ENCODE results near the gene PLEKHH1. TPM values are rescaled to one million over a fixed set of nuclear protein-coding genes. Genes with fewer than 3 reads are reported as not detected.
A peak's percentile ranks its signal among the peaks of the same experiment; 100 is the strongest.

The PLEKHH1 gene
- 10 to 100 TPM; 32.7 to 54.7 TPM for total RNA-seq

DNA sequence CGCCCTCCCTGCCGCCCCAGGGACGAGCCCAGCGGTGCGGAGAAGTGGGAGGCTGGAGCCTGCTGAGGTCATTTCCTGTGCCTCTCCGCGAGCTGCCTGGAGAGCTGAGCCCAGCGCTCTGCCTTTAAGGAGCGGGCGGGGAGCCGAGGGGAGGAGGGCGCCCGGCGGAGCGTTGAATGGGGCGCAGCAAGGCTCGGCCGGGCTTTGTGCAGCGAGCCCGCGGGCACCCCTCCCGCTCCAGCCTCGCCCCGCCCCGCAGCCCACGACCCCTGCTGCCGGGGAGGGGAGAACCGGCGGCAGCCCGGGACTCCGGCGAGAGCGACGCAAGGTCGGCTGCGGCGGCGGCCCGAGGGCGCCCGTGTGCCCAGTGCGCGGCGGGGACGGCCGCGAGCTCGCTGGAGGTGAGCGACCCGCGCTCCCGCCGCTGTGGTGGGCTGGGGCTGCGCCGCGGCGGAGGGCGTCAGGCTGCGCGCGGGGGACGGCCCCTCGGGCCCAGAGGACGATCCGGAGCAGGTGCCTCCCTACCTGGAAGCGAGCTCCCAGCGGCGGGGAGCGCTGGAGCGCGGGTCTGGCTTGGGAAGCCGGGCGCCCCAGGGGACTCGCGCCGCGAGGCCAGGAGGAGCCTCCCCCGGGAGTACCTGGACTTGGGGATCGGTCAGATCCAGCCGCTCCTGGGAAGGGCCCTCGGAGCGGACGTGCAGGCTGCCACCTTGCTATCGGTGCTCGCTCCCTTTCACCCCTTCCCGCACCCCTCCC, at the start of gene PLEKHH1:
Gene PLEKHH1, plus strand, starts transcription at position 293 of the 756 bp plus-strand sequence. CDS start 8,578 bp downstream, outside the sequence.
- WGBS, 2 donors, result 0 to 7% methylated on average over 3 to 51 of the region's 86 CpGs
- H3K27me3 ChIP-seq, result no peaks in the 10 kb centered on the region
- TF ChIP-seq POLR2A (IDR thresholded peaks at IDR 0.05), result peak; percentile 63 to 91 (median 90)
- TF ChIP-seq, protein P1, sequence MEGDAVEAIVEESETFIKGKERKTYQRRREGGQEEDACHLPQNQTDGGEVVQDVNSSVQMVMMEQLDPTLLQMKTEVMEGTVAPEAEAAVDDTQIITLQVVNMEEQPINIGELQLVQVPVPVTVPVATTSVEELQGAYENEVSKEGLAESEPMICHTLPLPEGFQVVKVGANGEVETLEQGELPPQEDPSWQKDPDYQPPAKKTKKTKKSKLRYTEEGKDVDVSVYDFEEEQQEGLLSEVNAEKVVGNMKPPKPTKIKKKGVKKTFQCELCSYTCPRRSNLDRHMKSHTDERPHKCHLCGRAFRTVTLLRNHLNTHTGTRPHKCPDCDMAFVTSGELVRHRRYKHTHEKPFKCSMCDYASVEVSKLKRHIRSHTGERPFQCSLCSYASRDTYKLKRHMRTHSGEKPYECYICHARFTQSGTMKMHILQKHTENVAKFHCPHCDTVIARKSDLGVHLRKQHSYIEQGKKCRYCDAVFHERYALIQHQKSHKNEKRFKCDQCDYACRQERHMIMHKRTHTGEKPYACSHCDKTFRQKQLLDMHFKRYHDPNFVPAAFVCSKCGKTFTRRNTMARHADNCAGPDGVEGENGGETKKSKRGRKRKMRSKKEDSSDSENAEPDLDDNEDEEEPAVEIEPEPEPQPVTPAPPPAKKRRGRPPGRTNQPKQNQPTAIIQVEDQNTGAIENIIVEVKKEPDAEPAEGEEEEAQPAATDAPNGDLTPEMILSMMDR (IDR thresholded peaks at IDR 0.05), result peak in 1 of 7 experiments; percentile 20
- intact Hi-C loops (cut with DNase I), result loop anchor here (5.0 kb wide), 1 partner anchor 39 kb away; no protein-coding TSS in a partner anchor
- ATAC-seq, result peak; percentile 97
- H3K9me3 ChIP-seq, result no peaks in the 10 kb centered on the region
- no peaks in the 10 kb centered on the region for H3K36me3 ChIP-seq (replicated peaks in 1 of 2; ENCODE audit: insufficient read depth in 1 of 2, low read depth in 2 of 2)
- peak within 1 kb of the TSS; percentile 91 to 98 (median 94) for H3K27ac ChIP-seq
- DNase-seq, result peak; percentile 88 to 92 (median 92)
- peak within 1 kb of the TSS; percentile 26 to 42 for H3K4me3 ChIP-seq
- peaks cover 28% of the 10 kb centered on the region for H3K4me1 ChIP-seq

DNA sequence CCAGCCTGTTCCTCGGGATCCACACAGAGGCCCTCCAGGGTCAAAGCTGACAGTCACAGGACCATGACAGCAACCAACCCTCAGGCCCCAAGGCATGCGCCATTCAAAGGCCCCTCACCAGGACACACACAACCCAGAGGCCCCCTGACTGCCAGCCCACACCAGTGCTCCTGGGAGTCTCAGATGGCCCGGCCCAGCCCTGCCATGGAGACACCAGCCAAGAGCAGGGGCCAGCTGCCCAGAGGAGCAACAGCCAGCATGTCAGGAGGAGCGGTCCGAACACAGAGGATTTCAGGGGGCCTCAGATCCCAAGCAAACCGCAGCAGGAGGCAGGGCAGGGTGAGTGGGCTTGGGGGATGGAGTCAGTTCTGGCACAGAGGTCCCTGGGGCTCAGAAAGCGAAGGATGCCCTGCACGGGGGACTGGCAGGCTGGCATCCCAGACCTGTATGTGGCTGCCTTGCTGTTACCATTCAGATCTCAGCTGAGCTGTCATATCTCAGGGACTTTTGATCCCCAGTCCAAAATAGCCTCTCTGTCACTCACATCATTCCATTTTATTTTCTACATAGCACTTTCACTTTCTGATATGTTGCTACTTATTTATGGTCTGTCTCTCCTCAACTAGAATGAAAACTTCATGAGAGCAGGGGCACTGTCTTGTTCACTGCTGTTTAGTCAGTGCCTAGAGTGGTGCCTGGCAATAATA, 49.4 kb upstream of the PLEKHH1 start:
- WGBS, 2 donors, result 76 to 89% methylated on average over 4 to 8 of the region's 8 CpGs
- no peak overlapping the region for H3K27ac ChIP-seq
- ATAC-seq (no peak), DNase-seq (no peak)
- H3K4me1 ChIP-seq, result no peaks in the 10 kb centered on the region
- H3K9me3 ChIP-seq, result no peaks in the 10 kb centered on the region
- no peak for TF ChIP-seq POLR2A (IDR thresholded peaks at IDR 0.05)
- TF ChIP-seq, protein P1 (IDR thresholded peaks at IDR 0.05), result no peak
- no peaks in the 10 kb centered on the region for H3K36me3 ChIP-seq (replicated peaks in 1 of 2; ENCODE audit: insufficient read depth in 1 of 2, low read depth in 2 of 2)
- no peak overlapping the region for H3K4me3 ChIP-seq
- no peaks in the 10 kb centered on the region for H3K27me3 ChIP-seq
- intact Hi-C loops (cut with DNase I), result no loop called here

DNA sequence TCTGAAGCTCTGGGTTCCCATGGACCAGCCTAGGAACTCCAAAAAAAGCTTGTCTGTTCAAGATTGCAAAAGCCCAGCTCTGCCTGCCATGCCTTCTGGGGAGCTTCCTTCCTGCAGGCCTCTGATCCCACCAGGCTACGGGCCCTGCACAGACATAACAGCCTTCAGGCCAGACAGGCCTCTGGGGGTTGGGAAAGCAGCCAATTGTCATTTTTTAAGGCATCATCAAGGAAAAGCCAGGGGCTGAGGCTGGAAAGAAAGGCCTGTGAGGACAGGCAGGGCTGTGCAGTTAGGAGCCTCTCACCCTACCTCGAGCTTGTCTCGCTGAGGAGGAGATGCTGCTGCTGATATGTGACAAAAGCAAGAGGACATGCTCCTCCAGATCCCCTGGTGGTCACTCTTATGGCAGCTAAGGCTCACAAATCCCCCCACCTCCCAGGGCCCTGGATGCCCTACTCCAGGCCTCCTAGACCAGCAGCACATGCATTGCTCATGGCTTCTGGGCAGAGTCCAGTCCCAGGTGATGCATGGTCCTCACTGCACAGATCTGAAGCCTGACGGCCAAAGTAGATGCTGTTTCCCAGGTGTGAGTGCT, 47.5 kb upstream of the PLEKHH1 start:
- H3K36me3 ChIP-seq (replicated peaks in 1 of 2; ENCODE audit: insufficient read depth in 1 of 2, low read depth in 2 of 2), result no peaks in the 10 kb centered on the region
- no peak overlapping the region for H3K4me3 ChIP-seq
- no peaks in the 10 kb centered on the region for H3K4me1 ChIP-seq
- ATAC-seq (no peak), DNase-seq (no peak)
- H3K27me3 ChIP-seq, result no peaks in the 10 kb centered on the region
- H3K27ac ChIP-seq, result no peak overlapping the region
- intact Hi-C loops (cut with DNase I), result no loop called here
- TF ChIP-seq, protein P1 (IDR thresholded peaks at IDR 0.05), result no peak
- no peak for TF ChIP-seq POLR2A (IDR thresholded peaks at IDR 0.05)
- WGBS, 2 donors, result 83 to 90% methylated on average over 2 to 4 of the region's 4 CpGs
- no peaks in the 10 kb centered on the region for H3K9me3 ChIP-seq

DNA sequence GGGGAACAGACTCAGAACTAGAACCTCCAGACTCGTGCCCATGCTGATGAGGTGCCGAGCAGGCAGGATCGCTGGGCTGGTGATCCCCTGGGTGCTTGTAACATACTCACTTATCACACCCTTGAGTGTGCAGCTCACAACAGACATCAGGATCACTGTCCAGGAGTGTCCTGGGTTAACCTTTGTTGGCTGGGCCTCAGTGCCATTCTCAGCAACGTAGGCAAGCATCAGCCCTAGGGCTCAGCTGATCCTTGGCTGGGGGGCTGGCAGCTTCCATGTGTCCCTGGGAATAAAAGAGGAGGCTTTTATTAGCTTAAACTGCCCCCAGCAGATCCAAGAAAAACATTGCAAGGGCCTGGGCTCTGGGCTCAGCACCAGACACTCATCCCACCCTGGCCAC, 46.2 kb upstream of the PLEKHH1 start:
- no peak overlapping the region for H3K27ac ChIP-seq
- H3K27me3 ChIP-seq, result no peaks in the 10 kb centered on the region
- H3K4me3 ChIP-seq, result no peak overlapping the region
- 71 to 85% methylated on average over 1 to 4 of the region's 4 CpGs for WGBS, 2 donors
- DNase-seq (no peak), ATAC-seq (no peak)
- intact Hi-C loops (cut with DNase I), result no loop called here
- H3K4me1 ChIP-seq, result peaks cover 8% of the 10 kb centered on the region
- H3K9me3 ChIP-seq, result no peaks in the 10 kb centered on the region
- no peak for TF ChIP-seq POLR2A (IDR thresholded peaks at IDR 0.05)
- TF ChIP-seq, protein P1 (IDR thresholded peaks at IDR 0.05), result no peak
- H3K36me3 ChIP-seq (replicated peaks in 1 of 2; ENCODE audit: insufficient read depth in 1 of 2, low read depth in 2 of 2), result no peaks in the 10 kb centered on the region
